Measurements from ENCODE around the gene IRX6. TPM values are rescaled to one million over a fixed set of nuclear protein-coding genes. Genes with fewer than 3 reads are reported as not detected.

The IRX6 gene
- polyA plus RNA-seq, 1 donor (not counting 4 experiments of a cell fraction or from before 2014, with no cell fraction given): not detected

DNA sequence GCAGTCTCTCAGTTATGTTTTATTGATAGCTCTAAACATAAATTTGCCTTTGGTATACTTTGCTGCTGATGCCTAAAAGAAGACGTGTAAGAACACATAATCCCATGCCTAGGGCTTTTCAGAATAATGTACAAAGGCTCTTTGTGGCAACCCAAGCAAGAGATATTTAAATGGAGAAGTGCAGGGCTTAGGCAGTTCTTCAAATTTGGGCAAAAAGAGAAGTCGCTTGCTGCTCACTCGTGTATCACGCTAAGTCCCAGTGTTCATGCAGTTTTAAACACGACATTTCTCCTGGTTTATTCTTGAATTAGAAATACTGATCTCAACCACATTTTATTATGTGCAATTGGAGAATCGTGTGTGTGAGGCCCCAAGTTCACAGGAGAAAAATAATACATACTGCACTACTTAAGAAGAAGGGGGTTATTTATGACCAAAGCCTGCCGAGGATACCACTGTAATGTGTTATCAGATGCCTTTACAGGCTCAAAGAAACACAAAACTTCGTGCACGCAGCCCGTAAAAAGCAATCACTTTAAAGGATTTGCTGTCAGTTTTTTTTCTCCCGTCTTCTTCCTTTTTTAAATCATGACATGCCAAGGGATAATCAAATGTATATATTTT lies 22.5 kb upstream of the IRX6 start:
- FAIRE-seq (no peak), DNase-seq (ENCODE audit: low read depth, low spot score) (no peak)
- H3K27me3 ChIP-seq (ENCODE audit: control insufficient read depth, extremely low read depth, insufficient read depth, low read length): peaks cover 9% of the 10 kb centered on the region
- TF ChIP-seq, protein P1, sequence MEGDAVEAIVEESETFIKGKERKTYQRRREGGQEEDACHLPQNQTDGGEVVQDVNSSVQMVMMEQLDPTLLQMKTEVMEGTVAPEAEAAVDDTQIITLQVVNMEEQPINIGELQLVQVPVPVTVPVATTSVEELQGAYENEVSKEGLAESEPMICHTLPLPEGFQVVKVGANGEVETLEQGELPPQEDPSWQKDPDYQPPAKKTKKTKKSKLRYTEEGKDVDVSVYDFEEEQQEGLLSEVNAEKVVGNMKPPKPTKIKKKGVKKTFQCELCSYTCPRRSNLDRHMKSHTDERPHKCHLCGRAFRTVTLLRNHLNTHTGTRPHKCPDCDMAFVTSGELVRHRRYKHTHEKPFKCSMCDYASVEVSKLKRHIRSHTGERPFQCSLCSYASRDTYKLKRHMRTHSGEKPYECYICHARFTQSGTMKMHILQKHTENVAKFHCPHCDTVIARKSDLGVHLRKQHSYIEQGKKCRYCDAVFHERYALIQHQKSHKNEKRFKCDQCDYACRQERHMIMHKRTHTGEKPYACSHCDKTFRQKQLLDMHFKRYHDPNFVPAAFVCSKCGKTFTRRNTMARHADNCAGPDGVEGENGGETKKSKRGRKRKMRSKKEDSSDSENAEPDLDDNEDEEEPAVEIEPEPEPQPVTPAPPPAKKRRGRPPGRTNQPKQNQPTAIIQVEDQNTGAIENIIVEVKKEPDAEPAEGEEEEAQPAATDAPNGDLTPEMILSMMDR (optimal IDR thresholded peaks at IDR 0.05 in 1 of 3, IDR thresholded peaks at IDR 0.05 in 1 of 3, conservative IDR thresholded peaks at IDR 0.05 in 1 of 3; ENCODE audit: extremely low read depth in 1 of 3, insufficient read depth in 2 of 3, low read length in 3 of 3): no peak
- no peak for TF ChIP-seq EZH2 (IDR thresholded peaks at IDR 0.05; ENCODE audit: low read length)
- dilution Hi-C loops (cut with MboI; ENCODE audit: extremely low pct_ligation_motif_present, low sequenced_read_pairs): no loop called here
- no peaks in the 10 kb centered on the region for H4K20me1 ChIP-seq (ENCODE audit: control insufficient read depth, extremely low read depth, insufficient read depth, low read length)
- H3K4me3 ChIP-seq (ENCODE audit: control insufficient read depth in 2 of 3, extremely low read depth in 1 of 3, insufficient read depth in 2 of 3, low read depth in 1 of 3, low read length in 3 of 3): no peak overlapping the region
- H3K9me1 ChIP-seq (ENCODE audit: control insufficient read depth, extremely low read depth, insufficient read depth, low read length): no peaks in the 10 kb centered on the region
- no peaks in the 10 kb centered on the region for H3K36me3 ChIP-seq (ENCODE audit: control insufficient read depth in 2 of 2, extremely low read depth in 1 of 2, insufficient read depth in 2 of 2, low read length in 2 of 2)
- no peak overlapping the region for H3K9ac ChIP-seq (ENCODE audit: control insufficient read depth, extremely low read depth, insufficient read depth, low read length)
- no peaks in the 10 kb centered on the region for H3K4me1 ChIP-seq (ENCODE audit: control insufficient read depth, extremely low read depth, insufficient read depth, low read length)
- H2AFZ ChIP-seq (ENCODE audit: control insufficient read depth, low read length): no peak overlapping the region
- H3K9me3 ChIP-seq (ENCODE audit: control insufficient read depth, low read depth, low read length): no peaks in the 10 kb centered on the region
- H3K79me2 ChIP-seq (ENCODE audit: control insufficient read depth, insufficient read depth, low read length): no peaks in the 10 kb centered on the region
- H3K4me2 ChIP-seq (ENCODE audit: control insufficient read depth, extremely low read depth, insufficient read depth, low read depth, low read length): no peak overlapping the region
- no peak overlapping the region for H3K27ac ChIP-seq (ENCODE audit: control insufficient read depth, insufficient read depth, low read length)

DNA sequence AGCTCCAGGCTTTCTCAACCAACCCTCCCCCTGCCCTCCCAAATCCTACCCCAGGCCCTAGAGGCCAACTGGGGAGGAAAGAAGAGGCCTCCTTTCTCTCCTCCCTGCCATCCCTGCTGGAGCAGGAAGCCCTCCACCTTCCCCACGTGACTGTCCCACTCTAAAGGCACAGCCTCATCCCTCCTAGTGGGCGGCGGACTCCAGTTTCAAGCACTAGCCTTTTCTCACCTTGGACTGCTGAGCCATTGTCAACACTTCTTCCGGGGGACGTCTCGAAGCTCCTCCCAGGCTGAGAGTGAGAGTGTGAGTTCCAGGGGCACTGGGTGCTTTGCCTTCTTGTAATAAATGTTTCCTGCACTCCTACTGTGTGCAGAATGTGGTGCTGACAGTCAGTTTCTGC lies 21.4 kb upstream of the IRX6 start:
- no peak overlapping the region for H3K4me2 ChIP-seq (ENCODE audit: control insufficient read depth, extremely low read depth, insufficient read depth, low read depth, low read length)
- no peaks in the 10 kb centered on the region for H3K9me1 ChIP-seq (ENCODE audit: control insufficient read depth, extremely low read depth, insufficient read depth, low read length)
- no peak for DNase-seq (ENCODE audit: low read depth, low spot score)
- no peaks in the 10 kb centered on the region for H3K4me1 ChIP-seq (ENCODE audit: control insufficient read depth, extremely low read depth, insufficient read depth, low read length)
- no peak overlapping the region for H3K27ac ChIP-seq (ENCODE audit: control insufficient read depth, insufficient read depth, low read length)
- peaks cover 9% of the 10 kb centered on the region for H3K27me3 ChIP-seq (ENCODE audit: control insufficient read depth, extremely low read depth, insufficient read depth, low read length)
- H4K20me1 ChIP-seq (ENCODE audit: control insufficient read depth, extremely low read depth, insufficient read depth, low read length): no peaks in the 10 kb centered on the region
- H3K9me3 ChIP-seq (ENCODE audit: control insufficient read depth, low read depth, low read length): no peaks in the 10 kb centered on the region
- H2AFZ ChIP-seq (ENCODE audit: control insufficient read depth, low read length): no peak overlapping the region
- TF ChIP-seq, protein P1 (optimal IDR thresholded peaks at IDR 0.05 in 1 of 3, IDR thresholded peaks at IDR 0.05 in 1 of 3, conservative IDR thresholded peaks at IDR 0.05 in 1 of 3; ENCODE audit: extremely low read depth in 1 of 3, insufficient read depth in 2 of 3, low read length in 3 of 3): no peak
- no peak for TF ChIP-seq EZH2 (IDR thresholded peaks at IDR 0.05; ENCODE audit: low read length)
- H3K4me3 ChIP-seq (ENCODE audit: control insufficient read depth in 2 of 3, extremely low read depth in 1 of 3, insufficient read depth in 2 of 3, low read depth in 1 of 3, low read length in 3 of 3): no peak overlapping the region
- no peak overlapping the region for H3K9ac ChIP-seq (ENCODE audit: control insufficient read depth, extremely low read depth, insufficient read depth, low read length)
- FAIRE-seq: no peak
- dilution Hi-C loops (cut with MboI; ENCODE audit: extremely low pct_ligation_motif_present, low sequenced_read_pairs): no loop called here
- H3K36me3 ChIP-seq (ENCODE audit: control insufficient read depth in 2 of 2, extremely low read depth in 1 of 2, insufficient read depth in 2 of 2, low read length in 2 of 2): no peaks in the 10 kb centered on the region
- no peaks in the 10 kb centered on the region for H3K79me2 ChIP-seq (ENCODE audit: control insufficient read depth, insufficient read depth, low read length)

Measured in keratinocyte (primary cell).